Measurements from ENCODE around the gene UNC13A.

UNC13A gene

DNA sequence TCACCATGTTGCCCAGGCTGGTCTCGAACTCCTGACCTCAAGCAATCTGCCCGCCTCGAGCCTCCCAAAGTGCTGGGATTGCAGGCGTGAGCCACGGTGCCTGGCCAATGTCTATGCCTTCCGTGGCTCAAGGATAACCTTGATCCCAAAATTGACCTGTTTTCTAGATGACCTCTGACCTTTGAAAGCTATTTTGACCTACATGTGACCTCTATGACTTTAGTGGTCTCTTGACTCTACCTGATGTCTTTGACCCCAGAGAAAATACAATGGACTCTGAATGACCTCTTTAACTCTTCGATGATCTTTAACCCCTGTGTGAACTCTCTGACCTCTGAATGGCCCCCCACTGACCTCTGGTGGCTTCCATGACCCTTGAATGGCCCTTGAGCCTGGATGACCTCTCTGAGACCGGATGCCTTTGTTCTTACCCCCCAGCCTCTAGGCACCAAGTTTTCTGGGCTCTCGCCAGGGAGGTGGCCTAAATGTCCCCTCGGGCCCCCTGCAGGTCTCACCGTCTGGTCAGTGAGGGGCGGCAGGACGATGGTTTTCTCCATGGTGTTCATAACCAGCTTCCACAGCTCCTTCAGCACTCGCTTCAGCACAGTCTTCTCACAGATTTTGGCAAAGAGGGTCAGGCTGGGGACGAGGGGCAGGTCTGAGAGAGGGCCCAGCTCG is 63.7 kb downstream of the UNC13A start:
- no peak for DNase-seq

DNA sequence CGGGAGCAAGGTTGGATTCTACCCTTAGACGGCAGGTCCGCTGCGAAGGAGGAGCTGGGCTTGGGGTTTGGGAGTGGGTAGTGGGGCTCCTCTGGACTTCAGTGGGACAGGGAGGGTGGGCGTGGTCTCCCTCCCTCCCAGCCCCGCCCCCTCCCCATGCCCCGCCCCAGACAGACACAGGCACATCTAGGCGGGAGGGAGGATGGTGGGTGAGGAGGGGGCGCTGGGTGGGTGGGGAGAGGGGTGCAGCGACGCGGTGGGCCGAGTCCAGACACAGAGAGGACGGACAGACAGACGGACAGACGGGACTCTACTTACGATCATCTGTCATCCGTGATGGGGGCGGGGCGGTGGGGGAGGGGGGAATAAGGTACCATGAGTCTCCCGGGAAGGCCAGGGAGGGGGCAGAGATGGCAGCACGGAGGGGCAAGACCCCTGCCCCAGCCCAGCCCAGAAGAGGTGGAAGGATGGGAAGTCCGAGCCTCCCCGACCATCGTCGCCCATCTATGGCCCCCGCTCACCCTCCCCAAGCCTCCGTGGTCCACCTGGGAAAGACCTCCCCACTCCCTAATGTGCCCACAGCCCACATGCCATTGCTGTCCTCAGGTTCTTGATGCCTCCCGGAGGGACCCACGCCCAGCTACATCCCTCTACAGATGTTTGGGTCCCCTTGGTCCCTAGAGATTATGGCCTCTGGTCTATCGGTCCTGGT is 64.8 kb downstream of the UNC13A start:
- no peak for DNase-seq

DNA sequence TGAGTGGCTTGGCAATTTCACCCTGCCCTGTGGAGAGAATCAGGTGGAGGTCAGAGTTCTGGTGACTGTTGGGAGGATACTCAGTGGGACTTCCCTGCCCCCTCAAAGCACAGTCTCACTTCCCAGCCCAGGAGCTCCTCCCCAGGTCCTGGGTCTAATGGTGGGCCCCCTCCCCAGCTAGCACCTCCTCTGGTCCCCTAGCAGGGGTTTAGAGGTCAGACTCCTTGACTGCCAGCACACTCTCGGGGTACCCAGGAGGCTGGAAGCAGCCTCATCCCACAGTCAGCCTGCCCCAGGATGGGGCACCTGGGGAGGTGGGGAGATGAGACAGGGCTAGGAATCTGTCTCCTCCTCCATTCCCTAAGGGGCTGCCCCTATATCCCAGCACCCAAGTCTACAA is 67.5 kb downstream of the UNC13A start:
- no peak for DNase-seq

DNA sequence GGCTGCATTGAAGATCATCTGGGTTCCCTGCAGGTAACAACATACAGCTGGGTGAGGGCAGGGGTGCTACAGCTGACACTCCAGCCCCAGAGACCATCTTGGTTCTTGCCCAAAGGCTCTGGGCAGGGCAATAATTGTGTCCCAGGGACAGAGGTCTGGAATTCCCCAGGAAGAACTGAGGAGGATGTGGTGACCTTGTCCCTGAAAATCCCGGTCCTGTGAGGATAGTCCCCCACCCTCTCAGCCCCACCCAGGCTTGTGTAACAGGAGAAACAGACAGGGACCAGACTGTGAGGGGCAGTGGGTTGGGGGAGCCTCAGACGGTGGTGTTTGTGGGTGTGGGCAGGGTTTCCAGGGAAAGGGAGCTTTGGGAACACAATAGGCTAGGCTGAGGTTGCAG is 69.2 kb downstream of the UNC13A start:
- DNase-seq = no peak

DNA sequence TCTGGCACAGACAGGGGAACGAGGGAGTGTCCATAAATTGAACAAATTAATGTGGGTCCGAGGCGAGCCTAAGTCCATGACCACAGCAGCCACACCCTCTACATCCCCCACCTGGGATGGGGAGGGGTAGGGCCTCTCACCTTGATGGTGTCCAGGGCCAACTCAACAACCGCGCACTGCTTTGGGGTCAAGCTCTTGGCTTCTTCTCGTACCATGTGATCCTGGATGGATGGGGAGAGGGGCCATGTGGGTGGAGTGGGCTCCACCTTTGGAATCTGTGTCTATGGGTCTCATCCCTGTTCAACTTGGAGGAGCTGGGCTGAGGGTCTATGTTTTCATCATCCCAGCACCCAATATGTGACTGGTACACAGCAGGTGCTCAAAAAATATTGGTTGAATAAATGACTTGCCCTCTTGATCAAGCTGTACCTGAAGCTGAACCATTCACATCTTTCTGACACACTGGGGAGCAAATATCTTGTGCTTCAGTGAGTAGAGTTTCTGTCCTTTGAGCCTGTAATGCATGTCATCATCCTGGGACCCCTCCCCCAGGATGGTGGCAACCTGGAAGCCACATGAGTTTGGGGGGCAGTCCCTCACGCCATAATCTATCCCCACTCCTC is 69.8 kb downstream of the UNC13A start:
- no peak for DNase-seq

DNA sequence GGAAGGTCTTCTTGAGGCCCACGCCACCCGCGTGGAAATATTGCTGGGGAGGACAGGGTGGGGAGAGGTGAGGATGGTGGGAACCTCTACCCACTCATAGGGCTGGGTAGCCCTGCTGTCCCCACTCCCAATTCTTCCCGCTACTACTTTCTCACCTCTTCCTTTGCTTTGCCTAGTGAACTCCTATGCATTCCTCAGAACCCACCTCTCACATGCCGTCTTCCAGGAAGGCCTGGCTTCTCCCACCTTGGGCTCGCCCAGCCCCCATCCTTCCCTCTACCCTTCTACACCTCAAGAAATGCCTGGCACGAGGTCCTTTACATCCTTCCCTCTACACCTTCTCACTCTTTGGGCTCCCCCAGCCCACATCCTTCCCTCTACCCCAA is 70.4 kb downstream of the UNC13A start:
- DNase-seq = no peak

DNA sequence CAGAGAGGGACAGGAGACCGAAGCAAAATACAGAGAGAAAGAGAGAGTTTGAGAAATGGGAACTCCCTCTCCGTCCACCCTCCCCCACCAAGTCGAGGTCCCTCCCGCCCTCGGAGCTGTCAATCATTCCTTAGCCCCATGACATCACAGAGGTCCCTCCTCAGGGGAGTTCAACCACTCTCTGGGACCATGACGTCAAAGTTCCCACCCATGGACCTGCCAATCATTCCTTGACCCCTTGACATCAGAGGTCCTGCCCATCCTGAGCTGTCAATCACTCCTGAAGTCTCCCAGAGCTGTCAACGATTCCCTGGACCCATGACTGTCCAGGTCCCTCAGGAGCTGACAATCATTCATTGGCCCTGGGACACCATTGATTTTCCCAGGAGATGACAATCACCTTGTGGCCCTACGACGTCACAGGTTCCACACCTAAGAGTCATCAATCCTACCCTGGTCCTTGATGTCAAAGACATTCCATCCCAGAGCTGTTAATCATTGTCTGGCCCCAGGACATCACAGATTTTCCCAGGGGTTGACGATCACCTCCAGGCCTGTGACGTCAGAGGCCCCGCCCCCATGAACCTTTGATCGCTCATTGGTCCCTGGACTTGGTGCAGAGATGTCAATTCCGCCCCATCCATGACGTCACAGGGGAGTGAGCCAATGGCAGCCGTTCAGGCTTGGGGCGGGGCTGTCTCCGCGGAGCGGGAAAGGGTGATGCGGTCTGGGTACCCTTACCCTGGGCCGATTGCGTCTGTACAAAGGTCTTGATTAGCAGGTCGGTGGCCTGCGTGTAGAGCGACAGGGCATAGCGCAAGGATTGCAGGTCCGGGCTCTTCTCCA is 71.0 kb downstream of the UNC13A start:
- no peak for DNase-seq

DNA sequence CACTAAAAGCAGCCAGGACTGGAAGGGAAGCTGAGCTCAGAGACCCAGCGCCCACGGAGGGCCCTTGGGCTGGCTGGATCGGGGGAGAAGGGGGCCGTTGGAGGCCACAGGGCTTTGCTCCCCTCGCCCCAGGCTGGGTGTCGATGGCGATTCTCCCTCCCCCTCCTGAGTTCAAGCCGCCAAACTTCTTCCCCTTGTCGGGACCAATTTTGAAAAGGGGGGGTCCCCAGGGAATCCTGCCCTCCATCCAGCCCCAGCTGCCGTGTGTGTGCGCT is 71.5 kb downstream of the UNC13A start:
- no peak for DNase-seq

DNA sequence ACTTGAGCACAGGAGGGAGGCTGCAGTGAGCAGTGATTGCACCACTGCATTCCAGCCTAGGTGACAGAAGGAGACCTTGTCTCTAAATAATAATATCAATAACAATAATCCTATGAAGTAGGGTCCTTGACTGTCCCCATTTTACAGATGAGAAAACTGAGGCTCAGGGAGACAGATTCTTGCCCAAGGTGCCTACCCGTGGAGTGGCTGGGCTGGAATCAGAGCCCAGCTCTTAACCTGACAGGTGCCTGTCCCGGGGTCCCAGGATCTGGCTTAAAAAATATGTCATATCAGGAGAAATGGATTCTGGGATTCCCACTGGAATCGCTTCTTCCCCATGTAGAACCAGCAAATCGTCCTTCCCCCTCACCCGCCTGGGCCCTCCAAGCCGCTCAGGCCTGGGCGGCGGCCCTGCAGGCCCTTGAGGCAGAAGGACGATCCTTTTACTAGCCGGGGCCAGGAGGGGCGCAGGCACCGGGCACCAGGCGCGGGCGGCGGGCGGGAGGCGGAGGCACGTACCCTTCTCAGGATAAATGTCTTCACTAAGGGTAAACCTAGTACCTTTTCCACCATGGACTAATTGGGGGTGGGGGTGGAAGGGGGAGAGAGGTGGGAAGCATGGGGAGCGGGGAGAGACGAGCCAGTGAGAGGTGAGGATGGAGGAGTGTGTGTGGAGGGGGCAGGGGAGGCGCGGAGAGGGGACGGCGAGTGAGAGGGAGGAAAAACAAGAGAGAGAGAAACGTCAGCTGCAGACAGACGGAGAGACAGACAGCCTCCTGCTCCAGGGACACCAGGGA is 72.1 kb downstream of the UNC13A start:
- no peak for DNase-seq

DNA sequence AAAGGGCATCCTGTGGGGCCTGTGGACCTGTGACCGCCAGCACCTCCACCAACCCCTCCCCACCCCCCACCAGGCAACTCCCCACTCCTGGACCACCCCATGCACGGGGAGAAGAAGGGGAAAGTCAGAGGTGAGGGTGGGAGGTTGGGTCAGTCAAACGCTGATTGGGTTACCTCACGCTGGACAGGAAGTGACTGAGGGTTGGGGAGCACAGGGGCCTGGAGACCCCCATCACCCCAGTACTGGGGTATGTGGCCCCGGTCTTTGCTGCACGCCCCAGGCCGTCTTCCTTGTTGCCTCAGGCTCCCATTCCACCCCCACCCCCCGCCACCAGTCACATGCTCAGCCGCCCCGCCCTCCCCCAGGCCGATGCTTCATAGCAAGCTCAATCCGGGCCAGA is 73.7 kb downstream of the UNC13A start:
- no peak for DNase-seq

DNA sequence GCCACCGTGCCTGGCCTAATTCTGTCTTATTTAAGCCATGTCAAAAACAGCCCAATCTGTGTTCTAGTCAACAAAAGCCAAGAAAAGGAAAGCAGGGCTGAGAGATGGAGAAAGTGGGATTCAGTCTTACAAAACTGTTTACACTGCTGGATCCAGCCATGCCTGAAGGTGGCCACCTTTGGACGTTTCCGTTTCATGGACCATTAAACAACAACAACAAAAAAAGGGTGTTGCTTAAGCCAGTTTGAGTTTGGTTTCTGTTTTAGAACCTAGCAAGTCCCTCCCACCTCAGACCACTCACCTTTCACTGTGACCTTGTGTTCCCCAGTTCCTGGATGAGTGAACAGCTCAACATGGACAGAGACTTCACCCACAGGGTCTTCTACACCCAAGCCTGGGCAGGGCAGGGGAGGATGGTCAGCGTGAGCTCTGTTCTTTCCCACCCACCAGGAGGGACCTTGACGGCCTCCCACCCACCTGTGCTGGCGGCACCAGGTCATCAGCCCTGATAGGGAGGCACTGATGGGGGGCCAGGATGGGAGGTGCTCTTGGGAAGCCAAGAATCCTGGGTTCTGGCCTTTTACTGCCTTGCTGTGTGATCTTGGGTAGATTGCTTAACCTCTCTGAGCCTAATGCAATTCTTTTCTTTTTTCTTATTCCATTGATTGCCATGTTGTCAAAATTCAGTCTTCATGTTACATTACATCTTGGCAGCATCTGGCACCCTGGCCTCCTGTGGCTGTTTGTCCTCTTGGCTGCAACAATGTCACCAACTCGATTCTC is 76.5 kb downstream of the UNC13A start:
- no peak for DNase-seq

DNA sequence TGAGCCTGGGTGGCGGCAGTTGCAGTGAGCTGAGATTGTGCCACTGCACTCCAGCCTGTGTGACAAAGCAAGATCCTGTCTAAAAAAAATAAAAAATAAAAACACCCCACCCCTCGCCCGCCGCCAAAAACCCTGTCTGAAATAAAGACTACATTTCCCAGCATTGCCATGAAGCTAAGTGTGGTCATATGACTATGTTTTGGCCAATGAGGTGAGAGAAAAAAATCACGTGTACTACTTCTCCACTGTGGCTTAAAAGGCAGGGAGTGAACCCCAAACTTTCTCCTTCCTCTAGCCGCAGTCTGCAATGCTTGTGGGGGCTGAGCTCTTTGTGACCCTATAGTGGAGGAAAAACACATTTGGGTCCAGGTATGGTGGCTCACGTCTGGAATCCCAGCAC is 77.8 kb downstream of the UNC13A start:
- DNase-seq = no peak

DNA sequence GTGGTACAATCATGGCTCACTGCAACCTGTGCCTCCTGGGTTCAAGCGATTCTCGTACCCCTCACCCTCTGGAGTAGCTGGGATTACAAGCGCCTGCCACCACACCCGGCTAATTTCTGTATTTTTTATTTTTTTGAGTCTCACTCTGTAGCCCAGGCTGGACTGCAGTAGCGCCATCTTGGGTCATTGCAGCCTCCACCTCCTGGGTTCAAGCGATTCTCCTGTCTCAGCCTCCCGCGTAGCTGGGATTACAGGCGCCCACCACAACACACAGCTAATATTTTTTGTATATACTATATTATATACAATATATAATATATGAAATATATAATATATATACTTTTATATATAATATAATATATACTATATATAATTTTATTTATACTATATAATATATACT is 80.2 kb downstream of the UNC13A start:
- DNase-seq = no peak

DNA sequence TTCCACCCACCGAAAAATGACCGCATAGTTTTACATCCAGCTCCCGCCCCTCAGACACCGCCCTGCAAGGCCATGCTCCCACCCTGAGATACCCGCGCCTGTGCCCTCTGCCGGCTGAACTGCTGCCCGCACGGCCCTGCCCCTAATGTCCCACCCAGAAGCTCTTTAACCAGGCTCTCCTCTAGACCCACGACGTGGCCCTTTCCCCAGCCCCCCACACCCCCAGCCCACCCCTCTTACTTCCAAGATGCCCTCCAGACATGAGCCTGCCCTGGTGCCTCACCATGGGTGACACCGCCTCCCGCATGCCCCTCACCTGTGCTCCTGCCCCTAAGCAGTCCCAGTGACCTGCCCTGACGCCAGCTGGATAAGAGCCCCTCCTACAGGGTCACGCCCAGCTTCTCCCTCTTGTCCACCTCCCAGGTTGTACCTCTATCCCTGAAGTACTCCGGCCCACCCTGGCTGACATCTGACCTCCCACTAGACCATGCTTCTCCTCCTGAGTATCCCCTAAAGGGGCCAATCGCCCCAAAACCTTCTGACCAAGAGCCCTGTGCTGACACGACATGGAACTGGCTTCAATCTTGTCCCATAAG is 81.5 kb downstream of the UNC13A start:
- no peak for DNase-seq

DNA sequence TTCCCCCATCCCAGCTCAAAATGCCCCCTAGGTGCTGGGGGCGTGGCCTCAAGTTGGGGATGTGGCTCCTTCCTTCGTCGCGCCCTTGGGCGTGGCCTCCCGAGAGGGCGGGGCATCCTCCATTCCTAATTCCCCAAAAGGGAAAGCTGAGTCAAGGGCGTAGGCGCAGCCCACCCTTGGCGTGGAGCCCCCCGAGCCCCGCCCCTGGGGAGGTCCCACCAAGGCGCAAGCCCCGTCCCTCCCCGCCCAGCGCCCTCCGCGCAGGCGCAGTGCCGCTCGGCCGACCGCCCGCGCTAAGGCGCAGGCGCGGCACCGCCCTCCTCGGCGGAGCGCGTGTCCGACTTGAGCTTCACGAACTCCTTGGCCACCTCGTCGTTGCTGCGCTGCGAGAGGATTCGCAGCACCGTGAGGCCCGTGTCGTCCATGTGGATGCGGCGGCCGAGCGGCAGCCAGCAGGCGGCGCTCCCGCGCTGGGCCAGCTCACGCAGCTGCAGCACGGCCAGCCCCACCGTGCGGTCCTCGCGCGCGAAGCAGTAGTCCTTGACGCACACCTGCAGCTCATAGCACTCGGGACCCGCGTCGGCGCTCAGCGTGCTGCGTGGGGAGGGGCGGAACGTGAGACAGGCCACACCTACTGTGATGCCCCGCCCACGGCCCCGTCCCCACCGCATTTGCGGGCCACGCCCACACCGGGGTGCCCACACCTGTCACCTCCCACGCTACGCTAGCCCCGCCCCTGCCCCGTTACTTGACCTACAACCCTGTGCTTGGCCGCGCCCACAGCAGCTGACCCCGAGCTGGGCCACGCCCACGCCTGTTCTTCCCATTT is 82.2 kb downstream of the UNC13A start:
- DNase-seq = no peak

DNA sequence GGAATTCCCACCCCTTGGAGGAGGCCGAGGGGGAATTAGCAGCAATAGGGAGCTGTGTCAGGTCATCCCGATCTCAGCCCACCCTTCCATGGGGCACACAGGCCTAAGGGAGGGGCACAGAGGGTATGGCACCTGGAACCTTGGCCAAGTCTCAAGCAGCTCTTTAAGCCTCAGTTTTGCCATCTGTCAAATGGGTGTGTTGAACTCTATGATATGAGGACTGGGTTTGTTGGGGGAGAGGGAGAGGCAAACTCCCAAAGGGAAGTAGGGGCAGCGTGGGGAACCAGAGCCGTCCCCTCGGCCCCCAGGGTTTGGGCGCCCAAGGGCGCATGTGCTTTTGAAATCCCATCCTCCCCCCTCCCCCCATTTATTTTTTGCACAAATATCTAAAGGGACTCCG is 83.0 kb downstream of the UNC13A start:
- no peak for DNase-seq

DNA sequence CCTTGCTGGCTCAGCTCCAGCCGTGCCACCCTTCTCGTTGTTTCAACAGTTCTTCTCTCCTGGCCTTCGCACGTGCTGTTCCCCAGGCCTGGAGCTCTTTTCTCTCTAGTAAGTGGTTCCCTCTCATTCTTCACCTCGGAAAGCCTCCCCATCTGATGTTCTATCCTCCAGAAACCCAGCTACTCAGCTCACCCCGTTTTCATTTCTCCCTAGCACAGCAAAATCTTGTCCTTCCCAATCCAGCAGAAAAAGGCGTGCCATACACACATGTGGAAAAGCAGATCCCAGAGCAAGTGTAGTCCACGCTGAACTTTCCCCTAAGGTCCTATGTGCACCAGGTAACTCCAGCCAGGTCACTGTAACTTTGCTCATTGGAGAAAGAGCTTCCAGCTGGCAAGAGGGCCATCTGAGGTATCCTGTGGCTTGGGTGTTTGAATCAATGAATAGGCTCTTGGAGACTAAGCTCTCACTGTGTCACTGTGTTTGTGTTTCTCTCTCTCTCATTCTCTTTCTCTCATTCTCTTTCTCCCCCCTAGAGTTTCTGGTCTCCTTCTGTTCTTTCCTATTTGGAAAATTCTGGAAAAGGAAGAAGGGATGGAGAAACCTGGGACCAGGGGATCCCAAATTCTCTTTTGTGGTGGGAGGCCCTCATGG is 83.7 kb downstream of the UNC13A start:
- DNase-seq = no peak

DNA sequence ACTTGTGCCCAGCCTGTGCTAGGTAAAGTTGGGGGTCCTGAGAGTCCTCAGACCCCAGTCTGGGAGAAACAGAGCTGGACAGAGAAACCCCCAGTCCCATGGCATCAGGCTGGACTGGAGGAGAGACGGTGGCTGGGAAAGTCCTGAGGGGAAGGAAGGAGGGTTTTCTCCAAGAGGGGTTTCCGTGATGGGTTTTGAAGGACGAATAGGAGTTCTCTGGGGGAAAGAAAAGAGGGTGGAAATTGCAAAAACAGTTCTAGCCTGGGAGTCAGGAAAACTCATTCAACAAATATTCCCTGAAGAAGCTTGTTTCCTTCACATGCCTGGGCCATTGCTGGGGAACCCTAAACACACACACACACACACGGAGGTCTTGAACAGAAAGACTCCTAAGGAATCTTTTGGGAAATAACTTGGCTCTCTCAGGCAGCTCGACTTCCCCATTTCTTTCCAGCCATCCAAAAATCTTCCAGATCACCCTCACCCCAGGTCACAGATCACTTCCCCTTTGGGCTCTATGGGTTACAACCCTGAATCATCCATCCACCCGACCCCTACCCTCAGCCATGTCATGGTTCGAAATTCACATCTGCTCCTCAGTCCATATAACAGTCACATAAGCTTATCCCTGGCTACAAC is 85.2 kb downstream of the UNC13A start:
- DNase-seq = no peak

DNA sequence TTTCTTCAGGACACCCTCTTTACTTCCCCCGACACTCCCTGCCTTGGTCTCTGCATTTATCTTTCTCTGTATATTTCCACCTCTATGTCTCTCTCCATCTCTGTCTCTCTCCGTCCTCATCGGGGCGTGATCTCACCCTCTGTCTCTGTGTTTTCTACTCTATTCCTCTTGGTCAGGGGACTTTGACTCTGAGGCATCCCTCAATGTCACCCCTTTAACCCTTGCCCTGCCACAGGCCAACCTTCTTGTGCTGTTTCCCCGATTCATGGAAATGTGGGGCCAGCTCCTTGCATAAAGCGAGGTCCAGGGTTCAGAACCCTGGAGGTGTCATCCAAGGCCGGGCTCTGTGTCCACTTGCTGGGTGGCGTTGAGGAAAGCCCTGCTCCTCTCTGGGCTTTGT is 85.9 kb downstream of the UNC13A start:
- no peak for DNase-seq

DNA sequence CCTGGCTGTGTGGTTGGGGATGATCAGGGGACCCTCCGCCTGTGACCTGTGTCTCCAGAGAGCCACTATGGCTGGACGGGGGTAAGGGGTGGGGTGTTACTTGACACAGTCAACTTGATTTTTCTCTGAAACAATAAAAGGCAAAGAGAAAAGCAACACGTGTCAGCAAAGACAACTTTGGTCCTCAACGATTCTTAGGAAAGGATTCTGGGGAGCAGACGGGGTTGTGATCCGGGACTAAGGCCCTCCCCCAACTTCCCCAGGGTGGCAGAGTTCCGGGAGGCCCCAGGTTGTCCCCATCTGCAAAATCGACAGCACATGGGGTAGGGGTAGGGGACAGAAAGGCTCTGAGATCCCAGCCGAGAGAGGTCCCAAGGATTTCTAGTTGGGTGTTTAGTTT is 86.5 kb downstream of the UNC13A start:
- DNase-seq = no peak
